Amniotic epithelial cell (primary cell): ENCODE data around the gene PROX2.

Source experiments
- DNase-seq: peaks from one replicate; pipeline ENCODE4 v3.0.0-alpha.2; 2010; ENCODE audit warnings: low read depth

PROX2 gene

GRCh38 chr14:74841230-74842207 is 34.4 kb downstream of the PROX2 start:
- DNase-seq, result no peak

DNA sequence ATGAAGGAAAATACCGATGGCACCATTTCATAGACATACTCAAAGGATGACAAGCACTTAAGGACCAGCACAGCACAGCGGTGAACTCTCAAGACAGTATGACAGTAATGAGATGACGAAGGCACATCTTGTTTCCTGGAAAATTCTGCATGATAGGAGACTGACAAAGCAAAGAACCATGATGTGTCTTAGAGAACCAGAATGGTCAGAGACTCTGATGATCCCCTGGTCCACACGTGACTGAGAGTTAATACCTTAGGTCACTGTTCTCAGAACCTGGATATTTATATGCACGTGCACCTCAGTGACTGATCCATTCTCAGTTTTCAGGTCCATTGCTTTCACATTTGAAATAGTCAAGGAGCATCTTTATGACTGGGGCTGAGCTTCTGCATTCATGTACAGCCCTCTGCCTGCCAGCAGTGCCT is 35.3 kb downstream of the PROX2 start:
- DNase-seq, result no peak

GRCh38 chr14:74838166-74838565 is 37.8 kb downstream of the PROX2 start:
- DNase-seq, result no peak

GRCh38 chr14:74836251-74836960 is 39.5 kb downstream of the PROX2 start:
- DNase-seq, result no peak

DNA sequence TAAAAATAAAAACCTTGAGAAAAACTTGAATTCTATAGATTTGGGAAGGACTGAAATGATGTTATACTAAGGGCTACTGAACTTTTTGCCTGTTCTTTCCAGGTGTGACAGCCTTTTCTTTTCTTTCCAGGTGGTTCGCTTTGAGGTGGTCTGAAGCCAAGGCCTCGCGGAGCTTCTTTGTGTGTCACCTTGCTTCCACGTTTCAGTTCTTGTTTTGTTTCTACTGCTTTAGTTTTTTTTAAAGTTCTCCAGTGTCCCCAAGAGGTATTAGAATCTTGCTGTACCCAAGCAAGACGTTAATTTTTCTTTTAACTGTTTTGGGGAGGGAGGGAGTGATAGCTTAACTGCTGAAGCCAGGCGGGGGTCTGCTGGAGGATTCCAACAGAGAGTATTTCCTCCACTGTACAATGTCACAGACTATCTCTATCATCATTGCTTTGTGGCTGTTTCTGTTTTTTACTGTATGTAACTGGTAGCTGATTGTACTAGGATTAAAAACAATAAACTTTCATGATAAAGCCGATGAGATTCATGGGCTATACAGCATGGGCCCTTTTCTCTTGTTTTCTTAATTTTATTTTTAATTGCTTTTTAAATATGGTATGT is 40.2 kb downstream of the PROX2 start:
- DNase-seq, result no peak

GRCh38 chr14:74834692-74835392 is 41.1 kb downstream of the PROX2 start:
- DNase-seq, result no peak

DNA sequence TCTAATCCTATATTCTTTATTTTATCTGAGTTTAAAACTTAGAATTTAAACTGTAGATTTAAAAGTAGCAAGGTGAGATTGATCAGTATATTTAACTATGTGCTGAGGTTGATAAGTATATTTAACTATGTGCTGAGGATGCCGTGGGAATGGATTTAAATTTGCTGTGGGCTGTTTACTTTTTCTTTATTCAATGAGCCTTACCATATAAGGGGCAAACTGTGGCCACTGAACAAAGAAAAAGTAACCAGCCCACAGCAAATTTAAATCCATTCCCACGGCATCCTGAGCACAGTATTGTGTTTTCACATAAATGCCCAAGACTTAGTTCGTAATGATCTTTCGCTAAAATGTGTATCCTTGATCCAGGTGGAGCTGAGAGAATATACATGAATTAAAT is 43.1 kb downstream of the PROX2 start:
- no peak for DNase-seq

DNA sequence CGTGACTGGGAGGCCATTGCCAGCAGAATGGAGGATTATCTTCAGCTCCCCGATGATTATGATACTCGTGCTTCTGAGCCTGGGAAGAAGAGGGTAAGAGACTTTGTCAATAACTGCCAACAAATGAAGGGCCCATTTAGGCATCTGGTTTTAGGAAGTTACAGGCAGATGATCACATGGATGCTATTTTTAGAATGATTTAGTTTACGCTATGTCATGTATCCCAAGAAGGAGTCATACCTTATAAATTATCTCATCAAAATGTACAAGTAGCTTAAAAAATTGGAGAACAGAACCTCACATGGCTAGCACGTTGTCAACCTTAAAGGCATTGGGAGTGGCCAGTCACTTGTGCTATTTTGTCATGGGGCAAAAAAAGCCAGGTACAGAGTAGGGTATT is 46.7 kb downstream of the PROX2 start:
- no peak for DNase-seq

DNA sequence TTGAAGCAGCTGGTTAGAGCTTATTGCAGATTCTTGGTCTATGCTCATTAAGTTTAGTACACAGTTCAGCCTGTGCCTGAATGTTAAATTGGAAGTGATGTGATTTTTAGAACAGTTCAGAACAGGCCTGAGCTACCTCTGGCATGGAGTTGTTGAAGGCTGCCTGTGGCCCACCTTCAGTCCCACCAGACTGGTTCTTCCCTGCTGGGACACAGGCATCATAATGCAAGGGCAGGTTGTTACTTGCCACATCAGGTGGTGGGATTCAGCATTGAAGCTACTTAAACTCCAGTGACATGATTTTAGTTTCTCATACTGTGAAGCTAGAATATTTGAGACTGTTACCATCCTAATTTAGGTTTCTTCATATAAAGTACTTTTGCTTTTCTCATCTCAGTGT is 49.4 kb downstream of the PROX2 start:
- DNase-seq, result no peak
